HL-60 (cell line): Measurements from ENCODE around the gene JPH4.

ENCODE experiments used
- DNase-seq, 2 experiments: peaks; one replicate each; pipeline ENCODE4 v3.0.0-alpha.2; 2010 to 2020; ENCODE audit warnings: low read depth in 1 of 2, low spot score in 1 of 2
- H3K27ac ChIP-seq: fragments of 250-450 bp; sonication (Bioruptor Pico); replicated peaks from 2 replicates; pipeline ENCODE4 v1.5.1; 2020; ENCODE audit warnings: mild to moderate bottlenecking, moderate library complexity
- H3K27me3 ChIP-seq: fragments of 250-450 bp; sonication (Bioruptor Pico); 2 replicates; pipeline ENCODE4 v1.5.1; 2021; ENCODE audit warnings: mild to moderate bottlenecking, moderate library complexity; ENCODE audit not compliant: insufficient read depth, poor library complexity, severe bottlenecking
- H3K4me3 ChIP-seq: replicated peaks from 2 replicates; pipeline ENCODE4 v1.5.1; 2011; ENCODE audit warnings: mild to moderate bottlenecking, control low read depth, low read length; ENCODE audit not compliant: insufficient read depth
- GABPA ChIP-seq: IDR thresholded peaks from 2 replicates; pipeline ENCODE4 v1.6.1; 2012; ENCODE audit warnings: low read depth
- POLR2AphosphoS5 ChIP-seq: IDR thresholded peaks from 2 replicates; pipeline ENCODE4 v1.6.1; 2012; ENCODE audit warnings: low read depth
- REST ChIP-seq: IDR thresholded peaks from 2 replicates; pipeline ENCODE4 v1.6.1; 2012; ENCODE audit warnings: low read depth; ENCODE audit not compliant: insufficient replicate concordance
- SPI1 ChIP-seq: IDR thresholded peaks from 2 replicates; pipeline ENCODE4 v1.6.1; 2012; ENCODE audit warnings: low read depth, mild to moderate bottlenecking, borderline replicate concordance
- TF ChIP-seq, protein P1 (sequence below): IDR thresholded peaks from one replicate; pipeline ENCODE4 v1.5.1; 2011; ENCODE audit warnings: low read length, control low read depth, inconsistent platforms; ENCODE audit not compliant: insufficient read depth

Gene JPH4

GRCh38 chr14:23572836-23573235, 5.8 kb downstream of the JPH4 start:
- Histone ChIP-seq H3K27ac (no peak overlapping the region), H3K4me3 (no peak overlapping the region), H3K27me3 (peaks cover 20% of the 10 kb centered on the region)
- no peak for DNase-seq
- TF ChIP-seq GABPA (no peak), SPI1 (no peak), REST (no peak), POLR2AphosphoS5 (no peak)
- TF ChIP-seq, protein P1, sequence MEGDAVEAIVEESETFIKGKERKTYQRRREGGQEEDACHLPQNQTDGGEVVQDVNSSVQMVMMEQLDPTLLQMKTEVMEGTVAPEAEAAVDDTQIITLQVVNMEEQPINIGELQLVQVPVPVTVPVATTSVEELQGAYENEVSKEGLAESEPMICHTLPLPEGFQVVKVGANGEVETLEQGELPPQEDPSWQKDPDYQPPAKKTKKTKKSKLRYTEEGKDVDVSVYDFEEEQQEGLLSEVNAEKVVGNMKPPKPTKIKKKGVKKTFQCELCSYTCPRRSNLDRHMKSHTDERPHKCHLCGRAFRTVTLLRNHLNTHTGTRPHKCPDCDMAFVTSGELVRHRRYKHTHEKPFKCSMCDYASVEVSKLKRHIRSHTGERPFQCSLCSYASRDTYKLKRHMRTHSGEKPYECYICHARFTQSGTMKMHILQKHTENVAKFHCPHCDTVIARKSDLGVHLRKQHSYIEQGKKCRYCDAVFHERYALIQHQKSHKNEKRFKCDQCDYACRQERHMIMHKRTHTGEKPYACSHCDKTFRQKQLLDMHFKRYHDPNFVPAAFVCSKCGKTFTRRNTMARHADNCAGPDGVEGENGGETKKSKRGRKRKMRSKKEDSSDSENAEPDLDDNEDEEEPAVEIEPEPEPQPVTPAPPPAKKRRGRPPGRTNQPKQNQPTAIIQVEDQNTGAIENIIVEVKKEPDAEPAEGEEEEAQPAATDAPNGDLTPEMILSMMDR = no peak

DNA sequence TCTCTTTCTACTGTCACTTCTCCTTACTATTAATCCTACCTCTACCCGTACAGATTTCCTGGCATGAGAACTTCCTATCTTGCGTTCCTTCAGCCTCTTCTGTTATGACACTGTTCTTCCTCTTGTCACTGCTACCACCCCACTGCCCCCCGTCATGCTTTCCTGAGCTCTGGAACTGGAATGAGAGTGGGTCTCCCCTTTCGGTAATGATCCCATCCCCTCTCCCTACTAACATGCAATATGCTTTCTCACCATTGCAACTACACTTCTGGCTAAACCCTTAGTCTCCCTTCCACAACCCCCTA, 6.1 kb downstream of the JPH4 start:
- no peak for TF ChIP-seq POLR2AphosphoS5
- TF ChIP-seq SPI1 = no peak
- Histone ChIP-seq H3K27me3 (peaks cover 17% of the 10 kb centered on the region), H3K27ac (no peak overlapping the region), H3K4me3 (no peak overlapping the region)
- DNase-seq = no peak

DNA sequence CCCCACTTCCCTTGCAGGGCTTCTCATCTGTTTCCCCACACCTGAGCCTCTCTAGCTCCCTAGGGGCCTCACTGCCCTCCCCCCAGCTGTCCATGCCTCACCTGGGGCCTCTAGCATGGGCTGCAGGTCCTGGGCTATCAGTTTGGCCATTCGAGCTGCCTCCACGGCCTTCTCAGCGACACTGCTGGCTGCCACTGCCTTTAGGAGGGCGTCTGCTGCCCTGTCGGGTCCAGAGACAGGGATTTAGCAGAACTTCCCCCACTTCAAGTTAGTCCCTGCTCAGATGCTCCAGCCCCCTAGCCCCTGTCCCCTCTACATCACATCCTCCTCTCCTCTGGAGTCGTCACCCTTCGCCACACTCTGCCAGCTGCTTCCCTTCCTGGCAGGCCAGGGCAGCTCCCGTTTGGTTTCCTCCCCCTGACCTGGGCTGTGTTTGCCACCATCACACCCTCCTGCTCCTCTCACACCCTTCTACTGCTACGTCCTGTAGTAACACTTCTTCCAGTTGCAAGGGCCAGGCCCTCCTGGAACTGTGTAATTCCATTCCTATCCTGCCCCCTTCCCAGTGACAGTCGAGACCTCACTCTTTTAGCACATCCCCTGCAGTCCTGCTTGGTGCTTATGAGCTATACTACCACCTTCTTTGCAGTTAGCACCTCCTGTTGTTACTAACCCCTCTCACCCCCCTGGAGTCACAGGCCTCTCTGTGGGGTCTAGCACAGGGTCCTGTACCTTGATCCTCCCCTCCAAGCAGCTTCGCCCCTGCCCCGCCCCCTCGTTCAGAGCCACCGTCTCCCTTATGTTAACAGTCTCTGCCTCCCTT, 6.7 kb downstream of the JPH4 start:
- no peak overlapping the region for H3K4me3 ChIP-seq
- TF ChIP-seq POLR2AphosphoS5 = no peak
- no peak for TF ChIP-seq REST
- TF ChIP-seq, protein P1 = no peak
- TF ChIP-seq GABPA = no peak
- no peak for TF ChIP-seq SPI1
- H3K27me3 ChIP-seq = peaks cover 11% of the 10 kb centered on the region
- no peak overlapping the region for H3K27ac ChIP-seq
- DNase-seq = no peak

- Histone ChIP-seq H3K27ac (no peak overlapping the region), H3K4me3 (no peak overlapping the region)
These were observed 7.6 kb downstream of the JPH4 start for GRCh38 chr14:23570806-23571483.

More at GRCh38 chr14:23570806-23571483, 7.6 kb downstream of the JPH4 start:
- H3K27me3 ChIP-seq = peaks cover 4% of the 10 kb centered on the region
- no peak for DNase-seq
- TF ChIP-seq REST = no peak
- no peak for TF ChIP-seq GABPA
- TF ChIP-seq, protein P1 = no peak
- TF ChIP-seq SPI1 = no peak
- TF ChIP-seq POLR2AphosphoS5 = no peak
